ENCODE measurements around the gene AQP6. TPM values are rescaled to one million over a fixed set of nuclear protein-coding genes. Genes with fewer than 3 reads are reported as not detected.

Gene AQP6
- polyA plus RNA-seq, 1 of the 3 experiments (the other 2 are of a cell fraction): 0.10 TPM

DNA sequence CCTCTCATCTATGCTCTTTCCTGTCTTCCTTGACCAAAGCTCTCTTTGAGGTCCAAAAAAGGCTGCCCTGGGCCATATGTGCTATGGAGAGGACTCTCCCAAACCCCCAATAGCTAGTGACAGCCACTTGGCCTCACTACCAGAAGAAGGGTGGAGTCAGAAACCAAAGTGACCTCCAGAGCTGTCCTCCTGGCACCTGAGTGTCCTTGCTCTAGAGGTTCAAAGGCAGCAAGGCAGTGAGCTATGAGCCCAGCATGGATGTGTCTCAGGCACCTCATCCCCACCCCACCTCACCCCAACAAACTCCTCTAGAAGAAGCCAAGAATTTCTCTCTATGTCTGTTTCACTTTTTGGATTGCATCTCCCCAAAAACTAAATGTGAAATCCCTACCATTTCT is 15.2 kb upstream of the AQP6 start:
- no peaks in the 10 kb centered on the region for H3K9me3 ChIP-seq
- no peak overlapping the region for H3K9ac ChIP-seq
- H3K4me1 ChIP-seq (ENCODE audit: control insufficient read depth in 1 of 2, insufficient read depth in 2 of 2, low read depth in 1 of 2, low read length in 1 of 2): peaks cover 0 to 11% of the 10 kb centered on the region in 2 experiments; a peak in 3 of 4 replicates
- no peaks in the 10 kb centered on the region for H3K36me3 ChIP-seq (replicated peaks in 1 of 2; ENCODE audit: control insufficient read depth in 1 of 2, insufficient read depth in 2 of 2, low read length in 1 of 2)
- CTCF ChIA-PET: interaction anchor here (1.2 to 20.3 kb wide), 5 partner anchors 10 to 107 kb away, joined by 3 to 1401 read pairs (median 40); partner anchors contain the start of gene ASIC1
- no peak overlapping the region for H2AFZ ChIP-seq (ENCODE audit: low read depth)
- no peaks in the 10 kb centered on the region for H4K20me1 ChIP-seq (ENCODE audit: insufficient read depth)
- H3K27ac ChIP-seq (ENCODE audit: low read depth in 2 of 2, low read length in 1 of 2): no peak overlapping the region
- H3F3A ChIP-seq (replicated peaks; ENCODE audit: insufficient read depth): no peaks in the 10 kb centered on the region
- no peak overlapping the region for H3K4me2 ChIP-seq
- no peak for DNase-seq
- no peaks in the 10 kb centered on the region for H3K79me2 ChIP-seq (ENCODE audit: insufficient read depth)
- POLR2A ChIA-PET: no interaction called here
- no peaks in the 10 kb centered on the region for H3K27me3 ChIP-seq (ENCODE audit: insufficient read depth)
- no peak overlapping the region for H3K4me3 ChIP-seq (ENCODE audit: low read depth in 2 of 2, low read length in 1 of 2)
- no peaks in the 10 kb centered on the region for H3K9me2 ChIP-seq
- TF ChIP-seq EZH2phosphoT487 (IDR thresholded peaks at IDR 0.05; ENCODE audit: borderline replicate concordance, low read depth) (no peak), NRF1 (IDR thresholded peaks at IDR 0.05; ENCODE audit: low read depth, low read length) (no peak), GABPA (IDR thresholded peaks at IDR 0.05; ENCODE audit: low read depth) (no peak), JUND (IDR thresholded peaks at IDR 0.05) (no peak), SIN3A (IDR thresholded peaks at IDR 0.05; ENCODE audit: borderline replicate concordance, low read depth, low read length) (no peak), RXRA (IDR thresholded peaks at IDR 0.05; ENCODE audit: borderline replicate concordance, low read depth) (no peak), FOSL2 (IDR thresholded peaks at IDR 0.05; ENCODE audit: borderline replicate concordance, low read depth) (no peak), RAD21 (IDR thresholded peaks at IDR 0.05; ENCODE audit: low read length) (no peak), RFX5 (IDR thresholded peaks at IDR 0.05; ENCODE audit: low read length) (no peak), IRF3 (IDR thresholded peaks at IDR 0.05; ENCODE audit: low read depth, low read length) (no peak), YY1 (IDR thresholded peaks at IDR 0.05; ENCODE audit: low read depth) (no peak), FOXM1 (IDR thresholded peaks at IDR 0.05; ENCODE audit: low read depth) (no peak), REST (IDR thresholded peaks at IDR 0.05; ENCODE audit: low read depth, low read length) (no peak), GATA2 (CRISPR knock-in tag; IDR thresholded peaks at IDR 0.05) (no peak), POLR2AphosphoS5 (IDR thresholded peaks at IDR 0.05; ENCODE audit: low read depth, low read length) (no peak), PBX3 (IDR thresholded peaks at IDR 0.05) (no peak), CHD2 (IDR thresholded peaks at IDR 0.05; ENCODE audit: low read length, partially characterized antibody) (no peak)
- TF ChIP-seq, protein P1, sequence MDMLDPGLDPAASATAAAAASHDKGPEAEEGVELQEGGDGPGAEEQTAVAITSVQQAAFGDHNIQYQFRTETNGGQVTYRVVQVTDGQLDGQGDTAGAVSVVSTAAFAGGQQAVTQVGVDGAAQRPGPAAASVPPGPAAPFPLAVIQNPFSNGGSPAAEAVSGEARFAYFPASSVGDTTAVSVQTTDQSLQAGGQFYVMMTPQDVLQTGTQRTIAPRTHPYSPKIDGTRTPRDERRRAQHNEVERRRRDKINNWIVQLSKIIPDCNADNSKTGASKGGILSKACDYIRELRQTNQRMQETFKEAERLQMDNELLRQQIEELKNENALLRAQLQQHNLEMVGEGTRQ (IDR thresholded peaks at IDR 0.05; ENCODE audit: borderline replicate concordance, low read depth, low read length): no peak
- TF ChIP-seq, protein P2, sequence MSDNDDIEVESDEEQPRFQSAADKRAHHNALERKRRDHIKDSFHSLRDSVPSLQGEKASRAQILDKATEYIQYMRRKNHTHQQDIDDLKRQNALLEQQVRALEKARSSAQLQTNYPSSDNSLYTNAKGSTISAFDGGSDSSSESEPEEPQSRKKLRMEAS (IDR thresholded peaks at IDR 0.05; ENCODE audit: low read depth): no peak

Measured in SK-N-SH (cell line).